GM06990 (cell line): Measurements from ENCODE around the gene CACNG7.
A peak's percentile ranks its signal among the peaks of the same experiment; 100 is the strongest.

ENCODE experiments used
- DNase-seq: peaks from one replicate; pipeline ENCODE4 v3.0.0-alpha.2; 2011; ENCODE audit not compliant: insufficient read length; ENCODE audit errors: extremely low read depth
- H3K27me3 ChIP-seq: replicated peaks from 2 replicates; pipeline ENCODE4 v1.6.0; 2011; ENCODE audit warnings: low read length; ENCODE audit not compliant: control insufficient read depth, insufficient read depth
- H3K36me3 ChIP-seq: 2 replicates; pipeline ENCODE4 v1.5.1; 2011; ENCODE audit warnings: low read length; ENCODE audit not compliant: control insufficient read depth, insufficient read depth
- H3K4me3 ChIP-seq: replicated peaks from 2 replicates; pipeline ENCODE4 v1.5.1; 2011; ENCODE audit warnings: low read depth, mild to moderate bottlenecking, control low read depth, low read length
- TF ChIP-seq, protein P1 (sequence below): IDR thresholded peaks from 2 replicates; pipeline ENCODE4 v1.5.1; 2011; ENCODE audit warnings: low read length, control low read depth, mild to moderate bottlenecking, inconsistent platforms; ENCODE audit not compliant: insufficient read depth, poor library complexity, severe bottlenecking

Gene CACNG7

GRCh38 chr19:53927739-53928138, 18.7 kb downstream of the CACNG7 start:
- no peaks in the 10 kb centered on the region for H3K36me3 ChIP-seq
- DNase-seq, result no peak
- no peak overlapping the region for H3K4me3 ChIP-seq
- H3K27me3 ChIP-seq, result no peaks in the 10 kb centered on the region
- TF ChIP-seq, protein P1, sequence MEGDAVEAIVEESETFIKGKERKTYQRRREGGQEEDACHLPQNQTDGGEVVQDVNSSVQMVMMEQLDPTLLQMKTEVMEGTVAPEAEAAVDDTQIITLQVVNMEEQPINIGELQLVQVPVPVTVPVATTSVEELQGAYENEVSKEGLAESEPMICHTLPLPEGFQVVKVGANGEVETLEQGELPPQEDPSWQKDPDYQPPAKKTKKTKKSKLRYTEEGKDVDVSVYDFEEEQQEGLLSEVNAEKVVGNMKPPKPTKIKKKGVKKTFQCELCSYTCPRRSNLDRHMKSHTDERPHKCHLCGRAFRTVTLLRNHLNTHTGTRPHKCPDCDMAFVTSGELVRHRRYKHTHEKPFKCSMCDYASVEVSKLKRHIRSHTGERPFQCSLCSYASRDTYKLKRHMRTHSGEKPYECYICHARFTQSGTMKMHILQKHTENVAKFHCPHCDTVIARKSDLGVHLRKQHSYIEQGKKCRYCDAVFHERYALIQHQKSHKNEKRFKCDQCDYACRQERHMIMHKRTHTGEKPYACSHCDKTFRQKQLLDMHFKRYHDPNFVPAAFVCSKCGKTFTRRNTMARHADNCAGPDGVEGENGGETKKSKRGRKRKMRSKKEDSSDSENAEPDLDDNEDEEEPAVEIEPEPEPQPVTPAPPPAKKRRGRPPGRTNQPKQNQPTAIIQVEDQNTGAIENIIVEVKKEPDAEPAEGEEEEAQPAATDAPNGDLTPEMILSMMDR, result no peak

- no peak for DNase-seq
Observed at GRCh38 chr19:53936029-53936428, 27.0 kb downstream of the CACNG7 start.

DNA sequence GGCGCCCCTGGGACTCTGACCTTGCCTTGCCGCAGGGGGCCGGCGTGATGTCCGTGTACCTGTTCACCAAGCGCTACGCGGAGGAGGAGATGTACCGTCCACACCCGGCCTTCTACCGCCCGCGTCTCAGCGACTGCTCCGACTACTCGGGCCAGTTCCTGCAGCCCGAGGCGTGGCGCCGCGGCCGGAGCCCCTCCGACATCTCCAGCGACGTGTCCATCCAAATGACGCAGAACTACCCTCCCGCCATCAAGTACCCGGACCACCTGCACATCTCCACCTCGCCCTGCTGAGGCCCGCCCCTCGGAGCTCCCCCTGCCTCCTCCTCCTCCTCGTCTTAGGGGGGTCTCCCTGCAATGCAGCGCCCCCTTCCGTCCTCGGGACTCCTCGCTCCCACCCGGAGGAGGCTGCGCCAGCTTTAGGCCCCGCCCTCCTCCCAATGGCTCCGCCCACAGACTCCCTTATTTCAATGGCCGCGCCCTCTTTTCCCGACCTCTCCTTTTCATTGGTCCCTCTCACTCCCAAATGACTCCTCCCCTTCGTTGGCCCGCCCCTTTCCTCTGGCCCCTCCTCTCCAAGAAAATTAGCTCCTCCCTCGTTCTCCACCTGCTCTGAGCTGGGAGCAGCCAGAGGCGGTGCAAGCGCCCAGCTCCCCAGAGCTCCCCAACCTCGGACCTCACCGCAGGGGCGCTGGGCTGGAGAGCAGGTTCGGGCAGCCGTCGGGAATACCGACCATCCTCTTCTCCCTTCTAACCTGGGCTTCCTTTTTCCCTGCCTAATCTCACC, 33.1 kb downstream of the CACNG7 start:
- peak; percentile 28 for DNase-seq
- H3K27me3 ChIP-seq, result no peaks in the 10 kb centered on the region
- no peak overlapping the region for H3K4me3 ChIP-seq
- H3K36me3 ChIP-seq, result no peaks in the 10 kb centered on the region
- TF ChIP-seq, protein P1, result no peak

More at GRCh38 chr19:53936029-53936428, 27.0 kb downstream of the CACNG7 start:
- TF ChIP-seq, protein P1, result no peak
- no peaks in the 10 kb centered on the region for H3K36me3 ChIP-seq
- H3K4me3 ChIP-seq, result no peak overlapping the region
- H3K27me3 ChIP-seq, result no peaks in the 10 kb centered on the region

- no peaks in the 10 kb centered on the region for H3K27me3 ChIP-seq
- no peak for DNase-seq
- TF ChIP-seq, protein P1, result no peak
- H3K4me3 ChIP-seq, result no peak overlapping the region
- H3K36me3 ChIP-seq, result no peaks in the 10 kb centered on the region
Observed at GRCh38 chr19:53944416-53944815, 35.3 kb downstream of the CACNG7 start.

- no peak for DNase-seq
- Histone ChIP-seq H3K36me3 (no peaks in the 10 kb centered on the region), H3K27me3 (no peaks in the 10 kb centered on the region), H3K4me3 (no peak overlapping the region)
- TF ChIP-seq, protein P1, result no peak
Observed at GRCh38 chr19:53944933-53945332, 35.9 kb downstream of the CACNG7 start.
